GM06990 (cell line): Measurements from ENCODE around the gene ADRA1B.

Experiments used
- DNase-seq: peaks from one replicate; pipeline ENCODE4 v3.0.0-alpha.2; 2011; ENCODE audit not compliant: insufficient read length; ENCODE audit errors: extremely low read depth
- H3K27me3 ChIP-seq: replicated peaks from 2 replicates; pipeline ENCODE4 v1.6.0; 2011; ENCODE audit warnings: low read length; ENCODE audit not compliant: control insufficient read depth, insufficient read depth
- H3K36me3 ChIP-seq: 2 replicates; pipeline ENCODE4 v1.5.1; 2011; ENCODE audit warnings: low read length; ENCODE audit not compliant: control insufficient read depth, insufficient read depth
- H3K4me3 ChIP-seq: replicated peaks from 2 replicates; pipeline ENCODE4 v1.5.1; 2011; ENCODE audit warnings: low read depth, mild to moderate bottlenecking, control low read depth, low read length
- TF ChIP-seq, protein P1 (sequence below): IDR thresholded peaks from 2 replicates; pipeline ENCODE4 v1.5.1; 2011; ENCODE audit warnings: low read length, control low read depth, mild to moderate bottlenecking, inconsistent platforms; ENCODE audit not compliant: insufficient read depth, poor library complexity, severe bottlenecking

ADRA1B gene

DNA sequence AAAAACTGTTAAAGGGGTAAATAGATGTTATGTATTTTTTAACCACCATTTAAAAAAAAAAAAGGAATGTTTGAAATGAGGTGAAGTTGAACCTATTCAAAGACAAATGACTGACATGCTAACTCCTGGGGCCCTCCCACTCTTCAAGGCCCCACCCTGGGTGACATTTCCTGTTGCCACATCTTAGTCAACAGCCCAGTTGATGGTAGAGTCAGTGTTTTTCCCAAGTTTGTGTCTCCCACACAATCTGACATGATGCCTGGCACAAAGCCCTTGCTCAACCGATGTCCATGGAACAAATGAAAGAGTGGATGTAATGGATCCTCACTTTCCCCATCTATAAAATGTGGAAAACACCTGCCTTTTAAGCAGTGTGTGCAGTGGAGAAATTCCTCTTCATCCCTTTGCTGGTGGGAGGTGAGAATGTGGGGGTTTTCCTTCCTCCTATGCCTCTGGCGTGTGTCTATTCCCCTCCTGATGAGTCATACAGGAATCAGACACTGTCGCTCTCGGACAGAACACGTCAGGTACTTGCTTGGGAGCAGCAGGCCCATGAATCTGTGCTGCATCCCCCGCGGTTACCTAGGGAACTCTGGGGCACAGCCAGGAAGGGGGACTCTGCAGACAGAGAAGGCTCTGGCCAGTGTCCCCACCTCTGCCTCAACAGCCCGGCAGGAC lies 13.7 kb upstream of the ADRA1B start:
- DNase-seq, result no peak
- Histone ChIP-seq H3K27me3 (no peaks in the 10 kb centered on the region), H3K4me3 (no peak overlapping the region), H3K36me3 (no peaks in the 10 kb centered on the region)
- TF ChIP-seq, protein P1, sequence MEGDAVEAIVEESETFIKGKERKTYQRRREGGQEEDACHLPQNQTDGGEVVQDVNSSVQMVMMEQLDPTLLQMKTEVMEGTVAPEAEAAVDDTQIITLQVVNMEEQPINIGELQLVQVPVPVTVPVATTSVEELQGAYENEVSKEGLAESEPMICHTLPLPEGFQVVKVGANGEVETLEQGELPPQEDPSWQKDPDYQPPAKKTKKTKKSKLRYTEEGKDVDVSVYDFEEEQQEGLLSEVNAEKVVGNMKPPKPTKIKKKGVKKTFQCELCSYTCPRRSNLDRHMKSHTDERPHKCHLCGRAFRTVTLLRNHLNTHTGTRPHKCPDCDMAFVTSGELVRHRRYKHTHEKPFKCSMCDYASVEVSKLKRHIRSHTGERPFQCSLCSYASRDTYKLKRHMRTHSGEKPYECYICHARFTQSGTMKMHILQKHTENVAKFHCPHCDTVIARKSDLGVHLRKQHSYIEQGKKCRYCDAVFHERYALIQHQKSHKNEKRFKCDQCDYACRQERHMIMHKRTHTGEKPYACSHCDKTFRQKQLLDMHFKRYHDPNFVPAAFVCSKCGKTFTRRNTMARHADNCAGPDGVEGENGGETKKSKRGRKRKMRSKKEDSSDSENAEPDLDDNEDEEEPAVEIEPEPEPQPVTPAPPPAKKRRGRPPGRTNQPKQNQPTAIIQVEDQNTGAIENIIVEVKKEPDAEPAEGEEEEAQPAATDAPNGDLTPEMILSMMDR, result no peak

DNA sequence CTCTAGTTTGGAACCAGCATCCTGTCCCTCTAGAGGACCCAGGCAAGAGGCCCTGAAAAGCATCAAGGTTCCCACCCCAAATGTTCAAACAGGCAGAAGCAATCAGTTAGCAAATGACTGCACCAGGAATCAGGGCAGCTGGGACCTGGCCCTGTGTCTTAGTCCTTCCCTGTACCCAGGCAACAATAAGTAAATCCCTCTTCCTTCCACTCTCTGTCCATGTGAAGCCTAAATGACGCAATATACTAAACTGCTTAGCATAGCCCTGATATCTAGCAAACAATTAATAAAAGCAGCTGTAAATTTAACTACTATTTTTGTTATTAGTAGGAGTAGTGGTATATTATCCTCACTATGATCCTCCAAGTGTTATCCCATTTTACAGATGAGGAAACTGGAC lies 13.2 kb upstream of the ADRA1B start:
- Histone ChIP-seq H3K4me3 (no peak overlapping the region), H3K27me3 (no peaks in the 10 kb centered on the region), H3K36me3 (no peaks in the 10 kb centered on the region)
- TF ChIP-seq, protein P1, result no peak
- no peak for DNase-seq

DNA sequence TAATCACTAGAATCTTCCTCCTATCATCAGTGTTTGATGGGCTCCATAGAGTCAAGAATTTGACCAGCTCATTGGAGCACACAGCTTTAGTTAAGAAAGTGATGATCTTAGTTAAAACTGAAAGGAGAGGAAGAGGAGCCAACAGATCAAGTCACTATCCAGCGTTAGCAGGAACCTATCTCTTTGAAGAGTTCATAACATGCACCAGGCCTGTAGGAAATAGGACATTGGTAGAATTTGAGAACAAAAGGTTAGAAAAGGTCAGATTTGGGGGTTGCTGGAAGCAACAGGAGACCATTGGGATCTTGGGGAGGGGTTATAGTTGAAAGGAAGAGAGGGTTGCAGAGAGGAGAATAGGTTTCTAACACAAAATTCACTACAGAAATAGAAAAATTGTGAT lies 11.4 kb upstream of the ADRA1B start:
- DNase-seq, result no peak
- TF ChIP-seq, protein P1, result no peak
- Histone ChIP-seq H3K27me3 (no peaks in the 10 kb centered on the region), H3K36me3 (no peaks in the 10 kb centered on the region), H3K4me3 (no peak overlapping the region)

DNA sequence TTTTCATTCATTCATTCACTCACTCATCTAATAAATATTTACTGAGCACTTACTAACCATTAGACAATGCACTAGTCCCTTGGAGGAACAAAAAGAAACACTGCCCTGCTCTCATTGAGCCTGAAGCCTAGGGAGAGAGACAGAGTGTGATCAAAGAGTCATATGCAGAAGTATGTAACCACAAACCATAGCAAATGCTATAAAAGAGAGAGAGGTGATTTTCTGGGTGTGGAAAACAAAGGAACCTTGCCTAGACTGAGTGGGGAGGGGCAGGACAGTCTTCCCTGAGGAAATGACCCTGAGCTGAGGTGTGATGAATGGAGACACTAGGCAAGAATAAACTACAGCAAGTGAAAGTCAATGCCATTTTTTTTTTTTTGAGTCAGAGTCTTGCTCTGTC lies 10.8 kb upstream of the ADRA1B start:
- H3K36me3 ChIP-seq, result no peaks in the 10 kb centered on the region
- TF ChIP-seq, protein P1, result no peak
- H3K27me3 ChIP-seq, result no peaks in the 10 kb centered on the region; the same call in 1 of the 2 replicates
- DNase-seq, result no peak
- H3K4me3 ChIP-seq, result no peak overlapping the region

DNA sequence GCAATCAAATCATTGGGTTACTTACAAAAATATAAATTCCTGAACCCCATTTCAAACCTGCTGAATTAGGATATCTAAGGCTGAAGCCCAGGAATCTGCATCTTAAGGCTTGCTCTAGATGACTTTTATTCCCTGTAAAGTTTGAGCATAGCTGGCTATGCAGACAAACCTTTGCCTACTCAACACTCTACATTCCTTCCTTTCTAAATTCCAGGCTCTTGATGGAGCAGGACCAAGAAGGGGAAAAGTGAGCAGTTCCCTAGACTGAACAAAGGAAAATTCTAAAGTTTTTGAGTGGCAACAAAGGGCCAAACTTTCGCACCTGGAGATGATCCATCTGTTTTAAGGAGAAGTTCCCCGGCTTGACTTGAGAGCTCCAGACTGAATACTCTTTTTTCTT lies 9.8 kb upstream of the ADRA1B start:
- no peak overlapping the region for H3K4me3 ChIP-seq
- TF ChIP-seq, protein P1, result no peak
- H3K36me3 ChIP-seq, result no peaks in the 10 kb centered on the region
- H3K27me3 ChIP-seq, result no peaks in the 10 kb centered on the region; the same call in none of the 2 replicates
- no peak for DNase-seq

DNA sequence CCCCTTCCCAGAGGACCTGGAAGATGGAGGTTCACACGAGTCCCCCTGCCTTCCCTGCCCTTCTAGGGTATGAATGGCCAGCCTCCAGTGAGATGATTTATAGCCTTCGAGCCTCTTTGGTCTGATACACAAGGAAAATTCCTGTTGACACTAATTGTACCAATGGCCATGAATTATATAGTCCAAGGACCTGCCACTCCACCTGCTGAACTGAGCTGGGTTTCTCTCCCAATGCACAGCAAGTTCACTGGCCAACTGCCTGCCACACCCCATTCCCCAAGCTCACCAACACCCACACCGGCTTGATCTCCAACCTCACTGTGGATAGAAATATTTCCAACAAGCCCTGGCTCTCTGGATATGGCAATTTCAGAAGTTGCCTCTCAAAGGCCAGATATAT lies 9.3 kb upstream of the ADRA1B start:
- Histone ChIP-seq H3K36me3 (no peaks in the 10 kb centered on the region), H3K27me3 (no peaks in the 10 kb centered on the region; the same call in none of the 2 replicates), H3K4me3 (no peak overlapping the region)
- DNase-seq, result no peak
- TF ChIP-seq, protein P1, result no peak
